HG03342 (cell line): ENCODE data around the gene VANGL1.
"Not testable (repeated sequence)": the region's sequence is repeated elsewhere in the genome, so short reads cannot be mapped to it uniquely, and the experiment has no call there.

ENCODE experiments used
- ATAC-seq: cut with Tn5 transposase; IDR thresholded peaks from one replicate; pipeline ENCODE4 v1.9.1; 2021; ENCODE audit warnings: mild to moderate bottlenecking, moderate library complexity; ENCODE audit not compliant: unreplicated experiment

VANGL1 gene

GRCh38 chr1:115641762-115642167, at the start of gene VANGL1:
Gene VANGL1 (plus strand): TSS chr1:115641970. CDS start chr1:115651414, 9,444 bp downstream.
- peak; percentile 63 for ATAC-seq

DNA sequence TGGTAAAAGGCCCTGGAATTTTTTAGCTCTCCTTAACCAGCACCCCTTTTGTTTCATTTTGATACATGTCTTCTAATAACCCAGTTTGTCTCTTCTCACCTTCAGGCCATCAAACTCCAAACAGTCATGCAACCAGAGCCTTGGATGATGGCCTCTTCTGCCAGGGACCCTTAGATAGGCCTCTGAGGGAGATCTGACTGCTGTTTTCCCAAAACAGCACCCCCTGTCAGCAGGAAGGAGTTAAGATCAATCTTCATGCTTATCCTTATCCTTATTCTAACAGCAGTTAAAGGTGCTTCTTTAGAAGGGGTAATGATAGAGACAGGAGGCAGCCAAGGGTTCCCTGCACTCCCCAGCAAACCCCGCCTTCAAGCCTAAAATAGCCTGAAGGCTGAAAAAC, 49.5 kb upstream of the VANGL1 start:
- ATAC-seq = no peak

DNA sequence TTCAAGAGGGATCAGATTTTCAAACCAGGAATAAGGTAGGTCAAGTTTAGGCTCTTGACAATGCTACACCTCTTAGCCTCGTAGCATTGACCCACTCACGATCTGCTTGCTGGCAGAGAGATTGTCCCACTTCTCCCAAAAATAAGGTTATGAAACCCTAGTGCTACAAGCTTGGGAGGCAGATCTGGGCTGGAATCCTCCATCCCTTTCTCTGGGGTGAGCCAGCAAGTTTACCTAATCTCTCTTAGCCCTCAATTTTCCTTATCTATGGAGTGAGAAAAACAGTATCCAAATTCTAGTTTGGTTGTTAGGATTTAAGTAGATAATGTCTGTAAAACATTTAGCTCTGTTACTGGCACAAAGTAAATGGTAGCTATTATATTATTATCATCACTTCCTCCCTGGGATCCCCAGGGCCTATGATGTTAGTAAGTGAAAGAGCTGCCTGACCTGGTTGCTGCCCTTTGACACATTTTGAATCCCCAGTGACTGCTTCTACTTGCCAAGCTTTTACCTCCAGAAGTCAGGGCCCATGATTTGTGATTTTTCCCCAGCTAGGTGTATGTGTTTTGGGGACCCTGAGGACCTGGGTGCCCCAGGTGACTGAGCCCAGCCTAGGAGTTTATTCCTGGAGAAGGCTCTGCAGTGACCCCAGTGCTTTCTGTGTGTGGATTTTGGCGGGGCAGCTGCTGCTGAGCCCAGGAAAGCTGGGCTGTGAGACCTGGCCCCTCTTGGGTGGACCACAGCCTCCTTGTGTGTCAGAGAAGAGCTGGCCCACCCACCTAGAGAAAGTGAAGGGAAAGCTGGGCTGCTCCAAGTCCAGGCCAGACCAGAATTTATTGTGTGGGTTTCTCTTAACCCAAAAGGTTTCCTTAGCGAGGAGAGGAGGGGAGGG, 48.2 kb upstream of the VANGL1 start:
- no peak for ATAC-seq

GRCh38 chr1:115594600-115594999, 47.2 kb upstream of the VANGL1 start:
- no peak for ATAC-seq

DNA sequence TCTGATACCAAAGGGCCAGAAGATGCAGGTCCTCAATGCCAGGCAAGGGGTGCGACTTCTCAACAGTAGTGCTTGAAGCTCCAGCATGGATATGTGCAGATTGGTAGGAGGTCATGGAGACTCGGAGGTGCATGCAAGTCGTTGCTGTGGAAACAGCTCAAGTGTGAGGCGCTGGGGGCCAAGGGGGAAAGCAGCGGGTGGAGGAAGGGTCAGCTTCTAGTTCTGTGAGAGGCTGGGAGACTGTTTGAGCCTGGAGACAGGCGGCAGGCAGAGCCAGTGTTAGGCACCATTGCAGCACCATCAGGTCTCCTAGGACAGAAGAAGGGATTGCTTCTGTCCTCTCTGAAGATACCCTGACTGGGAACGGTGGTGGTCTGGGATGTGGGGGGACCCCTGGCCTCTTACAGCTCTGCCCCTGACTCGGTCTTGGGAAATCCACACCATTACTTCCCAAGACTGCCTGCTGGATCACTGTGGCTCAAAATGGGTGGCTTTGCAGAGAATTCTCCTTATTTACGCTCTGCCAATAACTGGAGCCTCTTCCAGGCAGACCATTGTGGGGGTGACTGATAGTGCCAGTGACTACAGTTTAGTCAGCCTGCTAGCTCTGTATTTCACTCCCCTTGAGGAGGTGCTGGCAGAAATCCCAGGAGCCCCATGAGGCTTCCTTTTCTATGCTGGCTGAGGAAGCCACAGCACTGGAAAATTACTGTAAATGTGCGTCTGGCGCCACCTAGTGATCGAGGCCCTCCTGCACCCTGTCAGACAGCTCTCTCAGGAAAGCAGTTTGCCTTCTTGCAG, 46.3 kb upstream of the VANGL1 start:
- ATAC-seq = no peak

GRCh38 chr1:115596080-115596780, 45.5 kb upstream of the VANGL1 start:
- no peak for ATAC-seq

- ATAC-seq = no peak
Measured at GRCh38 chr1:115604508-115604907, 37.3 kb upstream of the VANGL1 start.

- no peak for ATAC-seq
Measured at GRCh38 chr1:115606305-115606704, 35.5 kb upstream of the VANGL1 start.

- ATAC-seq = no peak
Measured at GRCh38 chr1:115609021-115609420, 32.7 kb upstream of the VANGL1 start.

DNA sequence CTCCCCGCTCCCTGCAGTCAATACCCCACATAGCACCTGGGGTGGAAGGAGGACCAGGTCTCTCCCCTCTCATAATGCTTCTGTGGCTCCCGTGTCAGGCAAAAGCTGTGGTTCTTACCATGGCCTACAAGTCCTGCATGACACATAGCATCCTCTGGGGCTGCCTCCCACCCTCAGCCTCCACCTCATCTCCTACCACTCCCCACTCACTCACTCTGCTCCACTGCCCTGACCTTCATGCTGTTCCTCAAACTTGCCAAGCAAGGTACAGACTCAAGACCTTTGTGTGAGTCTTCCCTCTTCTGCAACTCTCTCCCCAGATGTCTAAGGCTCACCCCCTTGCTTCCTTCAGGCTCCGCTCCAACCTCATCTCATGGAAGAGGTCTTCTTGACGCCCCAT, 28.0 kb upstream of the VANGL1 start:
- no peak for ATAC-seq

DNA sequence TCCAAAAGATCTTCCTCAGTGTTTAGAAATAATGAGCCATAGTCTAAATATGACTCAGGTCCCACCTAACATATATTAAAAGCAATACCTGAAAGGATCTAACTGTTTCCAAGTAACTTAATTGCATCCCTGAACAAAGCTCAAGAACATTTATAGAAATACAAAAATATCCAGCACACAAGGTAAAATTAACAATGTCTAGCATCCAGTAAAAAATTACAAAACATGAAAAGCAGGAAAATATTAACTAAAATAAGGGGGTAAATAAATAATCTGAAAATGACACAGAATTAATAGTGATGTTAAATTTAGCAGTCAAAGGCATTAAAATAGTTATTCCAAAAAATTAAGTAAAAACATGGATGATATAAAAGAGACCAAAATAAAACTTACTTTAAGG, 21.3 kb upstream of the VANGL1 start:
- no peak for ATAC-seq

DNA sequence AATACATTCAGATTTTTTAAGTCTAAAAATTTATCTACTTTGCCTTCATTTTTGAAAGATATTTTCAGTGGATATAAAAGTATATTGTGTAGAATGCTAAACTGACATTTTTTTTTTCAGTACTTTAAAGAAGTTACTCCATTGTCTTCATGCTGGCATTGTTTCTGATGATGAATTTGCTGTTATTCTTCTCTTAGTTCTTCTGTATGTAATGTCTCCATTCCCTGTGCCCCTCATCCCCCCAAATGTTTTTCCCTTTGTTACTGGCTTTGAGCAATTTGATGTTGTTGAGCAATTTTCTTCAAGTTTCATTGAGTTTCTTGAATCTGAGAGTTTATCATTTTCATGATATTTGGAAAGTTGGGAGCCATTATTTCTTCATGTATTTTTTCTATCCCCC, 20.8 kb upstream of the VANGL1 start:
- no peak for ATAC-seq

DNA sequence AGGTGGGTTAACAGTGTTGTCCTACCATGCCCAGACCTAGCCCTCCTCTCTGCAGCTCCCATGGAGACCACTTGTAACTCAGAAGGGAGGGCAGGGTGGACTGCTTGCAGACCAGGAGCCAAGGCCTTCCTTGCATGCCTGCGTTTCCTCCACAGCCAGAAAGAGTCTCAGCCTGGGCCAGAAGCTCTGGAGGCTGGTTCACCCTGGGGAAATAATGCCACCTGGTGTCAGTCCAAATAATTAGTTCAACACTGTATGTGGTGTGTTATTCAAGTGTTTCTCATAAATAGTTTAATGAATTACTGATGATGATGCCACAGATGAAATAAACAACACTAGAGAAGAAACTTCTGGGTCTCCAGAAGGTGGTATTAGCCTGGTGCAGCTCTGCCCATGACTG, 16.9 kb upstream of the VANGL1 start:
- no peak for ATAC-seq

GRCh38 chr1:115630342-115630741, 11.4 kb upstream of the VANGL1 start:
- no peak for ATAC-seq

GRCh38 chr1:115632251-115633026, 9.3 kb upstream of the VANGL1 start:
- no peak for ATAC-seq

GRCh38 chr1:115633606-115634005, 8.2 kb upstream of the VANGL1 start:
- not testable (repeated sequence) for ATAC-seq

DNA sequence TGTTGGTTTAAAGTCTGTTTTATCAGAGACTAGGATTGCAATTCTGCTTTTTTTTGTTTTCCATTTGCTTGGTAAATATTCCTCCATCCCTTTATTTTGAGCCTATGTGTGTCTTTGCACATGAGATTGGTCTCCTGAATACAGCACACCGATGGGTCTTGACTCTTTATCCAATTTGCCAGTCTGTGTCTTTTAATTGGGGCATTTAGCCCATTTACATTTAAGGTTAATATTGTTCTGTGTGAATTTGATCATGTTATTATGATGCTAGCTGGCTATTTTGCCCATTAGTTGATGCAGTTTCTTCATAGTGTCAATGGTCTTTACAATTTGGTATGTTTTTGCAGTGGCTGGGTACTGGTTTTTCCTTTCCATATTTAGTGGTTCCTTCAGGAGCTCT, 4.5 kb upstream of the VANGL1 start:
- not testable (repeated sequence) for ATAC-seq

- ATAC-seq = no peak
Measured at GRCh38 chr1:115640384-115640783, 1.4 kb upstream of the VANGL1 start.

DNA sequence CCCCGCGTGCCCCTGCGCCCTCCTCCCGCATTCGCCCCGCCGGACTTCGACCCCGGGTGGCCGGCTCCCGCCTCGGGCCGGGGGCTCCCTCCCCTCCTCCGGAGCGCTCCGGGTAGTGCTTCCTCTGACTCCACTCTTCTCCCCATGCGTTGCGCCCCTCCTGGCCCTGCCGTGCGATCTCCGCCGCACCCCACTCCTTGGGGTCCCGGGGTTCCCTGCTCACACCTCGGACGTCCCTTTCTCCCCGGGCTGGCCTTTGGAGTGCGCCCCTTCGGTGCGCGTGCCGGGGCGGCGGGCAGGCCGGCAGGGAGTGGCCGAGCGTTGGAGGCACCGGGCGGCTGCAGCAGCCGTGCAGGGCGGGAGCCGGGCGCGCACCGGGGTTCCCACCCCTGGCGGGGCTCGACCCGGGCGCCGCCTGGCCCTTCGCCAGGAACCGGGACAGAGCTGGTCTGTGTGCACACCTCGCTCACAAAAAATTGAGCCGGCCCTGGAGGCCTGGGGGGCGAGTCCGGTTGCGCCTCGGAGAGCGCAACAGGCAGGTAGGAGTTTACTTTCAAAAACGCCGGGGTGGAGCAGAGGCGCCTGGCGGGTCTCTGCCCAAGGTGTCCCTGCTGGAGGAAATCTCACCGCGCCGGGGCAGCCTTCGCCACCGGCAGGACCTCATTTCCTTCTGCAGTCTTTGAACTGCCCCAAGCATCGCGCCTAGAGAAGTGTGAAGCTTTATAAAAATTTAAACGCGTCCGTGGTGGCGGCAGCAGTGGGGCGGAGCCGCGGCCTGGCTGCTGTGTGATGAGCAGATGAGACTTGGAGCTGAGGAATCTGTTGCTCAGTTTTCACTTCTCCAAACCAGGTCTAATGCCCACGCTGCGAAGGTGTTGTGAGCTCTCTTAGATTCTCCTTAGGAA, 650 bp downstream of the VANGL1 start:
- peak; percentile 56 for ATAC-seq

- no peak for ATAC-seq
Measured at GRCh38 chr1:115643225-115643624, 1.5 kb downstream of the VANGL1 start.
